Measurements from ENCODE around the gene VEGFB.

- TF ChIP-seq CTCF (IDR thresholded peaks at IDR 0.05) = no peak
- TF ChIP-seq POLR2A (IDR thresholded peaks at IDR 0.05) = no peak
Observed at GRCh38 chr11:64247729-64248531, 13.5 kb downstream of the VEGFB start.
